Stimulated activated CD8-positive, alpha-beta memory T cell treated with anti-CD3 and anti-CD28 coated beads, Interleukin-12 subunit alpha, Interleukin-12 subunit beta, amount 100 ng/mL, for 1 hour (primary cell): ENCODE results near the gene SPNS1.
A peak's percentile ranks its signal among the peaks of the same experiment; 100 is the strongest.
"Not testable (repeated sequence)": the region's sequence is repeated elsewhere in the genome, so short reads cannot be mapped to it uniquely, and the experiment has no call there.

Experiments used
- DNase-seq: peaks from one replicate; pipeline ENCODE4 v3.0.0-alpha.2; 2020; ENCODE audit warnings: low read depth

Gene SPNS1, protein sequence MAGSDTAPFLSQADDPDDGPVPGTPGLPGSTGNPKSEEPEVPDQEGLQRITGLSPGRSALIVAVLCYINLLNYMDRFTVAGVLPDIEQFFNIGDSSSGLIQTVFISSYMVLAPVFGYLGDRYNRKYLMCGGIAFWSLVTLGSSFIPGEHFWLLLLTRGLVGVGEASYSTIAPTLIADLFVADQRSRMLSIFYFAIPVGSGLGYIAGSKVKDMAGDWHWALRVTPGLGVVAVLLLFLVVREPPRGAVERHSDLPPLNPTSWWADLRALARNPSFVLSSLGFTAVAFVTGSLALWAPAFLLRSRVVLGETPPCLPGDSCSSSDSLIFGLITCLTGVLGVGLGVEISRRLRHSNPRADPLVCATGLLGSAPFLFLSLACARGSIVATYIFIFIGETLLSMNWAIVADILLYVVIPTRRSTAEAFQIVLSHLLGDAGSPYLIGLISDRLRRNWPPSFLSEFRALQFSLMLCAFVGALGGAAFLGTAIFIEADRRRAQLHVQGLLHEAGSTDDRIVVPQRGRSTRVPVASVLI

DNA sequence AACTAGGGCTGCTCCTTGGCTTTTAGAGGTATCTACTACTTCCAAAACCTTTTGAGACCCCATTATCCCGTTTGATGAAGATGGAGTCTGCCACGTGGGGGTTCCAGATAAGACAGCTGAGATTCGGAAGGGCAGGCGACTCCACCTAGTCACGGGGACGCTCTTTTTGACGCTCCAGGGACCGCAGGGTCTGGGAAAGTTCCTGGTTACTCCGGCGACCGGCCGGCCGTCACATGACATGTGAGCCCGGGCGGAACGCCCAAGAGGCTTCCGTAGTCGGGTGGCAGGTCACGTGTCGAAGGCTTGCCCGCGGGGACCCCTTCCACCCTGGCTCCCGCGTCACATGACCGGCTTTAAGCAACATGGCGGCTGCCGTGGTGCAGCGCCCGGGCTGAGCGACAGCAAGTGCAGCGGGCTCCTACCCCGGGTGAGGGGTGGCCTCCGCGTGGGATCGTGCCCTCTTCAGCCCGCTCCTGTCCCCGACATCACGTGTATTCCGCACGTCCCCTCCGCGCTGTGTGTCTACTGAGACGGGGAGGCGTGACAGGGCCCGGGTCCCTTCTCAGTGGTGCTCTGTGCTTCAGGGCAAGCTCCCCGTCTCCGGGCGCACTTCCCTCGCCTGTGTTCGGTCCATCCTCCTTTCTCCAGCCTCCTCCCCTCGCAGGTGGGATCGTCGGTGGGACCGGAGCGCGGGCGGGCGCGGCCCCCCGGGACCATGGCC is at the start of gene SPNS1:
SPNS1 (plus strand) TSS at position 342 of the 721 bp plus-strand sequence; CDS start at position 716, 374 bp downstream.
- DNase-seq = peak; percentile 88

DNA sequence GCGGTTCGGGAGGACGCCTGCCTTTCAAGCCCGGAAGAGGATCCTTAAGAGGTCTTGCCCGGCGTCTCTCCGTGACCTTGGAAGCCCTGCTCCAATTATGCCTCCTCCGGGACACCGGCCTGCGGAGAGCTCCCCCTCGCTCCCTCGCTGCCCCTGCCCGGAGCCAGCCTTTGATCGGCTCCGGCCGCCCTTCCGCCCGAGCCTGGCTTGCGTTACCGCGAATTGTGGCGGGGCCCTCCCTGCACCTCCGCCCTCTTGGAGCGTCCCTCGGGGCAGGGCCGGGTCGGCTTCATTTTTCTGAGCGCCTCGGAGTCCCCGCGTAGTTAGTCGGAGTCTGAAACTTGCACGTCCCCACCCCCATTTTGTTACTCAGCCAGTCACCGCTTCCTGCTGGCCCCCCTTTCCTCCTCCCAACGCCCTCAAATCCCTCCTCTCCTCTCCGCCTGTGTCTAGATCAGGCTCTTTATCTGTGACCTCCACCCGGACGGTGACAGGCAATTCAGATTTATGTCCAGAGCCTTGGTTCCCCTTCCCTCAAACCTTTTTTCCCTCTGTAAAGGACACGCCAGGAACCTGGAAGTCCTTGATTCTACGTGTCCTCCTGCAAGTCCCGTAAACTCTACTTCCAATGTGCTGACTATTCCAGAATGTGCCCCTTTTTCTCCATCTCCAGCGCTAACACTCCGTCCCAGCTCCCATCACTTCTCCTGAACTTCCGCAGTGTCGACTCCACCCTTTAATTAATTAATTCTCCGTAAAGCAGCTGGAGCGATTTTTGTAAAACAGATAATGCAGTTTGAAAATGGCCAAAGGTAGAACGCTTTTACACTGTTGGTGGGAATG is 49.0 kb upstream of the SPNS1 start:
- DNase-seq = peak; percentile 58

DNA sequence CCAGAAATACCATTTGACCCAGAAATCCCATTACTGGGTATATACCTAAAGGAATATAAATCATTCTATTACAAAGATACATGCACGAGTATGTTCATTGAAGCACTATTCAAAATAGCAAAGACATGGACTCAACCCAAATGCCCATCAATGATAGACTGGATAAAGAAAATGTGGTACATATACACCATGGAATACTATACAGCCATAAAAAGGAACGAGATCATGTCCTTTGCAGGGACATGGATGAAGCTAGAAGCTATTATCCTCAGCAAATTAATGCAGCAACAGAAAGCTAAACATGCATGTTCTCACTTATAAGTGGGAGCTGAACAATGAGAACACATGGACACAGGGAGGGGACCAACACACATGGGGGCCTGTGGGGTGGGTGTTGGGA is 48.3 kb upstream of the SPNS1 start:
- not testable (repeated sequence) for DNase-seq

DNA sequence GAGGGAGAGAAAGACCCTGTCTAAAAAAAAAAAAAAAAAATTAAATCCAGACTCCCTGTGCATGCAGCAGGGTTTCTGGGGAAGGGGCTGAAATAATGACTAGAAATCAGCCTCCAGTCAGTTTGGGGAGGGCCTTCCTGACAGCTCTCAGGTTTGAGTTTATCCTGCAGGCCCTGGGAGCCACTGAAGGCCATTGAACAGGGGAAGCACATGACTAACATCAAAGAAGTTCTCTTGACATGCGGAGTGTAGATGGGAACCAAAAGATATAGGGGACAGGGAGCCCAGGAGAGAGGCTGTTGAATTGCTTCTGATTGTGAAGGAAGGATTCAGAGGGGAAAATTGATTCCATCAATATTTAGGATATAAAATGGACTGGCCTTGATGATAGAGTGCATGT is 46.8 kb upstream of the SPNS1 start:
- DNase-seq = no peak

DNA sequence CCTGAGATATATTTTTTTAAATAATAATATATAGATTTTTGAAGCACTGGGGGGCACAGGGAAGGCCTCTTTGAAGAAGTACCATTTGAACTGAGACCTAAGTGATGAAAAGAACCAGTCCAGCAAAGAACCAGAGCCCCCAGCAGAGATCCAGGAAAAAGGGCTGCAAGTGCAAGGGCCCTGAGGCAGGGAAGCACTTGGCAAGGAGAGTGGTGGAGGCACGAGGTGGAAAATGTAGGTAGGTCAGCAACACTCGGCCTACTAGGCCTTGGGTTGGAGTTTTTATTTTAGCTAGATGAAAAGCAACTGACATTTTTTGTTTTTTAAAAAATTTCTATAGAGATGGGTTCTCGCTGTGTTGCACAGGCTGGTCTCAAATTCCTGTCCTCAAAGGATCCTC is 44.4 kb upstream of the SPNS1 start:
- DNase-seq = no peak

DNA sequence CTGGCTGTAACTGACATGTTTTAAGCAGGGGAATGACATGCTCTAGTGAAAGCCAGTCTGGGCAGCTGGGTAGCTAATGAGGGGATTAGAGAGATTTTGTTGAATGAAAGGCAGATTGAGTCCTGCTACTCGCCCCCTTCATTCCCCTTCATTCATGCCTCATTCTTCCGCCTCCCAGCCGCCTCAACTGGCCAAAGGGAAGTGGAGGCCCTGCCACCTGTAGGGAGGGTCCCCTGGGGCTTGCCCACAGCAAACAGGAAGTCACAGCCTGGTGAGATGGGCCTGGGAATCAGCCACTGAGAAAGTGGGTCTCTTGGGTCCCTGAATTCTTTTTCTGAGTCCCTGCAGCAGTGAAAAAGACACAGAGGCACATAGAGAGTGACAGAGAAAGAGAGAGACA is 43.9 kb upstream of the SPNS1 start:
- no peak for DNase-seq

DNA sequence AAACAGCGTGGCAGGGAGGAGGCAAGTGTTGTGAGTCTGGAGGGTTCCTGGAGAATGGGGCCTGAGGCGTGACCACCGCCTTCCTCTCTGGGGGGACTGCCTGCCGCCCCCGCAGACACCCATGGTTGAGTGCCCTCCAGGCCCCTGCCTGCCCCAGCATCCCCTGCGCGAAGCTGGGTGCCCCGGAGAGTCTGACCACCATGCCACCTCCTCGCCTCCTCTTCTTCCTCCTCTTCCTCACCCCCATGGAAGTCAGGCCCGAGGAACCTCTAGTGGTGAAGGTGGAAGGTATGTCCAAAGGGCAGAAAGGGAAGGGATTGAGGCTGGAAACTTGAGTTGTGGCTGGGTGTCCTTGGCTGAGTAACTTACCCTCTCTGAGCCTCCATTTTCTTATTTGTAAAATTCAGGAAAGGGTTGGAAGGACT is 42.8 kb upstream of the SPNS1 start, which contains the start of gene CD19:
CD19 (plus strand) TSS at position 171 of the 425 bp plus-strand sequence; CDS start at position 201, 30 bp downstream.
- DNase-seq = no peak

DNA sequence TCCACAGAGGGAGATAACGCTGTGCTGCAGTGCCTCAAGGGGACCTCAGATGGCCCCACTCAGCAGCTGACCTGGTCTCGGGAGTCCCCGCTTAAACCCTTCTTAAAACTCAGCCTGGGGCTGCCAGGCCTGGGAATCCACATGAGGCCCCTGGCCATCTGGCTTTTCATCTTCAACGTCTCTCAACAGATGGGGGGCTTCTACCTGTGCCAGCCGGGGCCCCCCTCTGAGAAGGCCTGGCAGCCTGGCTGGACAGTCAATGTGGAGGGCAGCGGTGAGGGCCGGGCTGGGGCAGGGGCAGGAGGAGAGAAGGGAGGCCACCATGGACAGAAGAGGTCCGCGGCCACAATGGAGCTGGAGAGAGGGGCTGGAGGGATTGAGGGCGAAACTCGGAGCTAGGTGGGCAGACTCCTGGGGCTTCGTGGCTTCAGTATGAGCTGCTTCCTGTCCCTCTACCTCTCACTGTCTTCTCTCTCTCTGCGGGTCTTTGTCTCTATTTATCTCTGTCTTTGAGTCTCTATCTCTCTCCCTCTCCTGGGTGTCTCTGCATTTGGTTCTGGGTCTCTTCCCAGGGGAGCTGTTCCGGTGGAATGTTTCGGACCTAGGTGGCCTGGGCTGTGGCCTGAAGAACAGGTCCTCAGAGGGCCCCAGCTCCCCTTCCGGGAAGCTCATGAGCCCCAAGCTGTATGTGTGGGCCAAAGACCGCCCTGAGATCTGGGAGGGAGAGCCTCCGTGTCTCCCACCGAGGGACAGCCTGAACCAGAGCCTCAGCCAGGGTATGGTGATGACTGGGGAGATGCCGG is 42.0 kb upstream of the SPNS1 start:
- DNase-seq = no peak

DNA sequence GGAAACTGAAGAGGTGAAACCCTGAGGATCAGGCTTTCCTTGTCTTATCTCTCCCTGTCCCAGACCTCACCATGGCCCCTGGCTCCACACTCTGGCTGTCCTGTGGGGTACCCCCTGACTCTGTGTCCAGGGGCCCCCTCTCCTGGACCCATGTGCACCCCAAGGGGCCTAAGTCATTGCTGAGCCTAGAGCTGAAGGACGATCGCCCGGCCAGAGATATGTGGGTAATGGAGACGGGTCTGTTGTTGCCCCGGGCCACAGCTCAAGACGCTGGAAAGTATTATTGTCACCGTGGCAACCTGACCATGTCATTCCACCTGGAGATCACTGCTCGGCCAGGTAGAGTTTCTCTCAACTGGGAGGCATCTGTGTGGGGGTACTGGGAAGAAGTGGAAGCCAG is 41.4 kb upstream of the SPNS1 start:
- no peak for DNase-seq

DNA sequence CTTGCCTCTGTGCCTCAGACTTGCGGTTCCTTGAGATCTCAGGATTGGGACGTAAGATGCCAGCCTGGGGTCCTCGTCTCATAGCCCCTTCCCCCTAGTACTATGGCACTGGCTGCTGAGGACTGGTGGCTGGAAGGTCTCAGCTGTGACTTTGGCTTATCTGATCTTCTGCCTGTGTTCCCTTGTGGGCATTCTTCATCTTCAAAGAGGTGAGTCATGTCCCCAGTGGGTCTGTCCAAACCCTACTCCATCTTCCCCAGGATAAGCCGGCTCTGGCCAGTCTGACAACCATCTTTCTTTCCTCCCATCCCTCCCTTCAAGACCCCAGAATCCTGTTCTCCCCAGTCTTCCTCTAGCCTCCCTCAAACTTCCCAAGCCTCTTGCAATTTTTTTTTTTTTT is 39.2 kb upstream of the SPNS1 start:
- DNase-seq = no peak

DNA sequence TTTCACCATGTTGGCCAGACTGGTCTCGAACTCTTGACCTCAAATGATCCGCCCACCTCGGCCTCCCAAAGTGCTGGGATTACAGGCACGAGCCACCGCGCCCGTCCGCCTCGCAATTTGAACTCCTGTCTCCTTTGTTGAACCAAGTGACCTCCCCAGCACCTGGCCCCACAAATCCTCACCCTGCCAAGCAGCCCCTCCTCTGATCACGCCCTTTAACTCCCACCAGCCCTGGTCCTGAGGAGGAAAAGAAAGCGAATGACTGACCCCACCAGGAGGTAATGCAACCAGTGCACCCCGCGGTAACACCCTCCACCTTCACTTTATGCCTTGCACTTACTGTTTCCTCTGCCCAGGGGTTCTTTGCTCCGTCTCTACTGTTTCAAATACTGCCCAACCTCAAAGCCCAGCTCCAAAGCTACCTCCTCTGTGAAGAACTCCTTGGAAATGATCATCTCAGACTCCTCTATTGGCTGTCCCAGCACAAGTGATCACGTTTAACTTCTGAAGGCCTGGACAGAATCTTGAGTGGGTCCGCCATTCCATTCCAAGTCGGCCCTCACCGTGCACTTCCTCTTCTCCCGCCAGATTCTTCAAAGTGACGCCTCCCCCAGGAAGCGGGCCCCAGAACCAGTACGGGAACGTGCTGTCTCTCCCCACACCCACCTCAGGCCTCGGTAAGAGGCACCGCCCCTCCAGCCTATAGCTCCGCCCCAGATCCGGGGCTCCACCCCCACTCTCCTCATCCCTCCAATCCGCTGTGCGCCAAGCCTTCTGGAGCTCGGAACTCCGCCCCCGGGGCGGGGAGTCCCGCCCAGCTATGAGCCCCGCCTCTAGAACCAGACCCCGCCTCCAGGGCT is 38.4 kb upstream of the SPNS1 start:
- peak; percentile 58 for DNase-seq

DNA sequence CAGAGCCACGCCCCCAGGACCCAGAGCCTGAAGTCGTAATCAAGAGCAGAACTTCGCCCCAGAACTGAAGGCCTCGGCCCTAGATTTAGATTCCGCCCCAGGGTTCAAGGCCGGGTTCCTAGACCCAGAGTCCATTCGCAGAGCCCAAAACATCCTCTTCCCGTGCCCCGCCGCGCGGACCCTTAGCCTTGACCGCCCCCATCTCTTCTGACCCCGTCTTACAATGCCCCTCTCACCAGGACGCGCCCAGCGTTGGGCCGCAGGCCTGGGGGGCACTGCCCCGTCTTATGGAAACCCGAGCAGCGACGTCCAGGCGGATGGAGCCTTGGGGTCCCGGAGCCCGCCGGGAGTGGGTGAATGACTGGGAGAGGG is 37.8 kb upstream of the SPNS1 start:
- no peak for DNase-seq

DNA sequence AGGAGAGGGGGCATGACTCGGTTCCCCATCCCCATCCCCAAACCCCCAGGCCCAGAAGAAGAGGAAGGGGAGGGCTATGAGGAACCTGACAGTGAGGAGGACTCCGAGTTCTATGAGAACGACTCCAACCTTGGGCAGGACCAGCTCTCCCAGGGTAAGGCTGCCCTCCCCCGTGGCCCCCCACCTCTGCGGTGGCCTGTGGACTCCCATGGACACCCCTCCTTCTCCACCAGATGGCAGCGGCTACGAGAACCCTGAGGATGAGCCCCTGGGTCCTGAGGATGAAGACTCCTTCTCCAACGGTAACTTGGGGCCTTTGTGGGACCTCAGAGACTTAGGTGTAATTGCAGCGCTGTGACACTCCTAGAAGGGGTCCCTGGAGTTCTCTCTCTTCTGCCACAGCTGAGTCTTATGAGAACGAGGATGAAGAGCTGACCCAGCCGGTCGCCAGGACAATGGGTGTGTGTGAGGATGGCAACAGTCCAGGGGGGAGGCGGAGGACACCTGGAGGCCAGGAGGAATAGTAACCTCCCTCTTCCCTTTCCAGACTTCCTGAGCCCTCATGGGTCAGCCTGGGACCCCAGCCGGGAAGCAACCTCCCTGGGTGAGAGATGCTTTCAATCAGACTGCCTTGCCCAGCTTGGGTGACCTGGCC is 37.2 kb upstream of the SPNS1 start:
- no peak for DNase-seq

DNA sequence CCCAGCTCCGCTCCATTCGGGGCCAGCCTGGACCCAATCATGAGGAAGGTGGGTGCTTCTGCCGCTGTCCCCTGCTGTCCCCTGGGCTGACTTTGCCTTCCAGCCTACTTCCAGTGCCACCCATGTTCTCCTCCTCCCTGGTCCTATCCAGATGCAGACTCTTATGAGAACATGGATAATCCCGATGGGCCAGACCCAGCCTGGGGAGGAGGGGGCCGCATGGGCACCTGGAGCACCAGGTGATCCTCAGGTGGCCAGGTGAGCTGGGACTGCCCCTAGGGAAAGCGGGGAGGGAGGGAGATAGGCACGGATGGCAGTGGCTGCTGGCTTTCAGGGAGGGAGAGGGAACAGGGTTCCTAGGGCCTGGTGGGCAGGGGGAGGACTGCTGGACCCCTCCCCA is 35.9 kb upstream of the SPNS1 start:
- no peak for DNase-seq

DNA sequence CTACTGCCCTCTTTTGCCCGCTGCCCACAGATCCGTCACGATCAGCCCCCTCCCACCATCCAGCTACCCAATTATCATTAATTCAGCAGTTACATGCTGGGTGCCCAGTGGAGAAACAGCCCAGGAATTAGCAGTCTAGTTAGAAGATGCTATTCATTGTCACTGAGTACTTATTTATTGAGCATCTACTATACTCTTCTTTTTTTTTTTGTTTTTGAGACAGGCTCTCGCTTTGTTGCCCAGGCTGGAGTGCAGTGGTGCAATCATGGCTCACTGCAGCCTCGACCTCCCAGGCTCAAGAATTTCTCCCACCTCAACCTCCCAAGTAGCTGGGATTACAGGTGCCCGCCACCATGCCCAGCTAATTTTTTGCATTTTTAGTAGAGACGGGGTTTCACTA is 34.8 kb upstream of the SPNS1 start:
- DNase-seq = not testable (repeated sequence)

DNA sequence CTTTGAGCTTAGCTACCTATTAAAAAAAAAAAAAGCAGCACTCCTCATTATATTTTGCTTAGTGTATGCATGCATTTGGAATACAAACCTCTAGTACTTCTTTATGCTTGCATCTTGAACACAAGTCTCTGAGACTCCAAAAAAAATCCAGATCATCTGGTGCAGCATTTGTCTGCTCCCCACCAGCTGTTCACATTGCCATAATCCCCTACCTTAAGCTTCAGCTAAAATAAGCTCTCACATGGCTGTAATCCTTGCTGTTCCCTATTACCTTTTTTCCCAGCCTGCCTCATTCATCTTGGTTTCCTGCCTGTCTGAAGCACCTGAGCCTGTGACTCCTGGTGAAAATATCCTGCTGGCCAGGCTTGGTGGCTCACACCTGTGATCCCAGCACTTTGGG is 31.3 kb upstream of the SPNS1 start:
- no peak for DNase-seq

DNA sequence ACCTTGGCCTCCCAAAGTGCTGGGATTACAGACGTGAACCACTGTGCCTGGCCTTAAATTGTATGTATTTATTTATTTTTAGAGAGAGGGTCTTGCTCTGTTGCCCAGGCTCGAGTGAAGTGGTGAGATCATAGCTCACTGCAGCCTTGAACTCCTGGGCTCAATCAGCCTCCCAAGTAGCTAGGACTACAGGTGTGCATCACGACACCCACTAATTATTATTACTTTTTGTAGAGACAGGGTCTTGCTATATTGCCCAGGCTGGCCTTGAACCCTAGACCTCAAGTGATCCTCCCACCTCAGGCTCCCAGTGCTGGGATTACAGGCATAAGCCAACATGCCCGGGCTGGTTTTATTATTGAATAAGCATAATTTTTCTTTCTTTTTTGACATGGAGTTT is 27.9 kb upstream of the SPNS1 start:
- no peak for DNase-seq

DNA sequence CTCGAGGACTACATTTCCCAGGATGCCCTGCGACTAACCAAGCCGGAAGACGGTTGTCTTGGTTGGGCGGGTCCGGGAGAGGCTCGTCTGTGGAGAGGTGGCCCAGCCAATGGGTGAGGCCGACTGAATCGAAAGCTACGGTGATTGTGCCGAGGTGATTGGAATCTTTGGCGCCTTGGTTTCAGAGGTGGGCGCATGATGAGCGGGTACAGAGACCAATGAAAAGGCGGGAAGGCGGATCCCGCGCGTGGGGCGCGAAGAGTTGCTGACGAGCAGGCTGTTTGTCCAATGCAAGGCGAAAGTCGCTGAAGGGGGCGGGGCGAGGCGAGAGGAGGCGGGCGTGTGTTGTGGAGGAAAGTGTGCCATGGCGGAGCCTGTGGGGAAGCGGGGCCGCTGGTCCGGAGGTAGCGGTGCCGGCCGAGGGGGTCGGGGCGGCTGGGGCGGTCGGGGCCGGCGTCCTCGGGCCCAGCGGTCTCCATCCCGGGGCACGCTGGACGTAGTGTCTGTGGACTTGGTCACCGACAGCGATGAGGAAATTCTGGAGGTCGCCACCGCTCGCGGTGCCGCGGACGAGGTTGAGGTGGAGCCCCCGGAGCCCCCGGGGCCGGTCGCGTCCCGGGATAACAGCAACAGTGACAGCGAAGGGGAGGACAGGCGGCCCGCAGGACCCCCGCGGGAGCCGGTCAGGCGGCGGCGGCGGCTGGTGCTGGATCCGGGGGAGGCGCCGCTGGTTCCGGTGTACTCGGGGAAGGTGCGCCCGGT is 23.7 kb upstream of the SPNS1 start, which contains the start of gene NFATC2IP:
NFATC2IP (plus strand) TSS at position 290 of the 762 bp plus-strand sequence; CDS start at position 365, 75 bp downstream.
- DNase-seq = peak; percentile 100

DNA sequence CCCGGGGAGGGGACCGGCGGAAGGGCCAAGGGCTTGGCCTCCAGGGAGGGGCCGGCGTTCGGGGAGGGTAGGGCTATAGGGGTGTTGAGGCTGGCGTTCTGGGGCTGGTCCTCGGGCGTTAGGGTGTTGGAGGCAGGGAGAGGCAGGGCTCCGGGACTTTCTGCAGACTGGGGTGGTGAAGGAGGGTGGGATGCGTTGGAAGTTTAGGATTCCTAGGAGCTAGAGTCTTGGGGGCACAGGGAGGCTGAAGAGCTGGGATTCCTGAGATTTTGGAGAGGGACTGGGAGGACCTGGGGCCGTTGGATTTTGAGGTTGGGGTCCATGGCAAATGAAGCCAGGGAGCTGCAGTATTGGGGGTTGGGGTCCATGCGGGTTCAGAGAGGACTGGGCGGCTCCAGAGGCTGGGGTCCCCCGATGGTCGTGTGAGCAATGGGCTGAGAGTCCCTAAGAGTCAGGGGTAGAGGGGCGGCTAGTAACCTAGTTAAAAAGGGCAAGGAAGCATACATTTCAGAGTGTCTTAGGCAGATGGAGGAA is 23.1 kb upstream of the SPNS1 start:
- DNase-seq = no peak
